A549 (cell line): ENCODE data around the gene PRKCQ. TPM values are rescaled to one million over a fixed set of nuclear protein-coding genes. Genes with fewer than 3 reads are reported as not detected.

Source experiments
- ATAC-seq, 2 experiments: fragments of 200-7000 bp in 1 of 2; fragments of >200 bp in 1 of 2; cut with Nextera tagmentation in 1 of 2; cut with Tn5 transposase in 1 of 2; 3 replicates each; pipeline versions ENCODE4 v1.8.0 to v1.9.1; 2018 to 2020; ENCODE audit warnings: mild to moderate bottlenecking in 1 of 2, moderate library complexity in 1 of 2
- CTCF ChIA-PET: fragments of 300-600 bp; sonication (Branson Sonifier 250); formaldehyde crosslinking; extraction: SDS; loops from one replicate; lab custom pipeline; 2021; ENCODE audit warnings: antibody characterized with exemption, inconsistent platforms; lab: Yijun Ruan, JAX
- POLR2A ChIA-PET: fragments of 350-600 bp; formaldehyde crosslinking; extraction: SDS; loops from one replicate; lab custom pipeline; 2021; ENCODE audit warnings: antibody characterized with exemption, inconsistent platforms; lab: Yijun Ruan, JAX
- DNase-seq, 2 experiments: peaks; one replicate each; pipeline versions ENCODE4 v3.0.0 to v3.0.0-alpha.2; 2011 to 2016; ENCODE audit warnings: low read depth in 1 of 2, low spot score in 1 of 2
- FAIRE-seq: peaks from 2 replicates; lab custom pipeline; 2011; peaks lifted over from hg19 to GRCh38; lab: Jason Lieb, UNC
- H3K27ac ChIP-seq, 2 experiments: fragments of >200 bp; sonication (Bioruptor Twin); formaldehyde crosslinking; 3 replicates each; pipeline ENCODE4 v1.5.1; 2016 to 2017
- H3K4me1 ChIP-seq: fragments of >200 bp; sonication (Bioruptor Twin); formaldehyde crosslinking; 3 replicates; pipeline ENCODE4 v1.6.1; 2016
- H3K4me2 ChIP-seq: fragments of >200 bp; sonication (Bioruptor Twin); formaldehyde crosslinking; 3 replicates; pipeline ENCODE4 v1.6.1; 2016
- H3K4me3 ChIP-seq: fragments of >200 bp; sonication (Bioruptor Twin); formaldehyde crosslinking; 3 replicates; pipeline ENCODE4 v1.5.1; 2016
- H3K9me3 ChIP-seq: fragments of >200 bp; sonication (Bioruptor Twin); formaldehyde crosslinking; 3 replicates; pipeline ENCODE4 v1.6.1; 2016
- CBX2 ChIP-seq: fragments of 200-600 bp; sonication (generic); IDR thresholded peaks from 2 replicates; pipeline ENCODE4 v1.6.1; 2016; ENCODE audit warnings: low read depth, mild to moderate bottlenecking, borderline replicate concordance
- CBX8 ChIP-seq: fragments of 200-600 bp; sonication (generic); IDR thresholded peaks from 2 replicates; pipeline ENCODE4 v1.6.1; 2016
- CEBPB ChIP-seq, 2 experiments: fragments of >200 bp in 1 of 2; sonication (Bioruptor Twin) in 1 of 2; formaldehyde crosslinking in 1 of 2; IDR thresholded peaks; 2 replicates each; pipeline ENCODE4 v1.6.1; 2012 to 2016
- CHD2 ChIP-seq: fragments of 150-350 bp; IDR thresholded peaks from 2 replicates; pipeline ENCODE4 v1.6.1; 2014; ENCODE audit warnings: low read length; ENCODE audit not compliant: partially characterized antibody
- E2F6 ChIP-seq: IDR thresholded peaks from 2 replicates; pipeline ENCODE4 v1.6.1; 2012; ENCODE audit warnings: low read depth, borderline replicate concordance
- GATA3 ChIP-seq: IDR thresholded peaks from 2 replicates; pipeline ENCODE4 v1.6.1; 2012; ENCODE audit warnings: borderline replicate concordance
- HDAC2 ChIP-seq: fragments of 200-600 bp; sonication (generic); IDR thresholded peaks from 2 replicates; pipeline ENCODE4 v1.6.1; 2016
- HEYL ChIP-seq: fragments of 250-450 bp; sonication (Bioruptor Pico); IDR thresholded peaks from 2 replicates; pipeline ENCODE4 v1.8.0; 2021; ENCODE audit warnings: mild to moderate bottlenecking, moderate library complexity
- HOXA7 ChIP-seq: fragments of 250-450 bp; sonication (Bioruptor Pico); IDR thresholded peaks from 2 replicates; pipeline ENCODE4 v1.5.0; 2020; ENCODE audit warnings: mild to moderate bottlenecking, moderate library complexity
- JUNB ChIP-seq: fragments of >200 bp; sonication (Bioruptor Twin); formaldehyde crosslinking; IDR thresholded peaks from 2 replicates; pipeline ENCODE4 v1.6.1; 2016
- KDM5A ChIP-seq: fragments of 200-600 bp; sonication (generic); IDR thresholded peaks from 2 replicates; pipeline ENCODE4 v1.6.1; 2016; ENCODE audit warnings: antibody characterized with exemption, mild to moderate bottlenecking
- MAFK ChIP-seq: fragments of 450-650 bp; IDR thresholded peaks from 2 replicates; pipeline ENCODE4 v1.6.1; 2014; ENCODE audit not compliant: partially characterized antibody
- MAX ChIP-seq: IDR thresholded peaks from 2 replicates; pipeline ENCODE4 v1.6.1; 2012
- MAZ ChIP-seq: fragments of 150-350 bp; IDR thresholded peaks from 2 replicates; pipeline ENCODE4 v1.6.1; 2014; ENCODE audit warnings: antibody characterized with exemption, low read depth, low read length, borderline replicate concordance
- MYC ChIP-seq: IDR thresholded peaks from 2 replicates; pipeline ENCODE4 v1.6.1; 2012; ENCODE audit warnings: mild to moderate bottlenecking, inconsistent platforms, low read length, improper control_type of control experiment, borderline replicate concordance
- NPAS2 ChIP-seq: fragments of 250-450 bp; sonication (Bioruptor Pico); IDR thresholded peaks from 2 replicates; pipeline ENCODE4 v1.8.0; 2022; ENCODE audit warnings: mild to moderate bottlenecking, moderate library complexity, borderline replicate concordance
- RAD21 ChIP-seq, 2 experiments: fragments of >200 bp in 1 of 2; sonication (Bioruptor Twin) in 1 of 2; formaldehyde crosslinking in 1 of 2; IDR thresholded peaks in 1 of 2; conservative IDR thresholded peaks in 1 of 2; 2 replicates in 1 of 2; 3 replicates in 1 of 2; pipeline ENCODE4 v1.6.1; 2012 to 2018; ENCODE audit warnings: inconsistent platforms in 1 of 2
- RARB ChIP-seq: fragments of 250-450 bp; sonication (Bioruptor Pico); IDR thresholded peaks from 2 replicates; pipeline ENCODE4 v1.8.0; 2021; ENCODE audit warnings: mild to moderate bottlenecking, moderate library complexity
- RFX5 ChIP-seq: fragments of 450-650 bp; IDR thresholded peaks from 2 replicates; pipeline ENCODE4 v1.7.1; 2014; ENCODE audit warnings: antibody characterized with exemption, mild to moderate bottlenecking, moderate library complexity
- RNF2 ChIP-seq: fragments of 200-600 bp; sonication (generic); IDR thresholded peaks from 2 replicates; pipeline ENCODE4 v1.6.1; 2016; ENCODE audit warnings: low read depth, mild to moderate bottlenecking, antibody characterized with exemption, moderate library complexity, borderline replicate concordance
- TP53 ChIP-seq: fragments of 250-450 bp; sonication (Bioruptor Pico); IDR thresholded peaks from 2 replicates; pipeline ENCODE4 v1.5.0; 2021; ENCODE audit warnings: mild to moderate bottlenecking, moderate library complexity
- WGBS: methylation state at CpG from one replicate; pipeline ENCODE4 v1.1.6; 2017; ENCODE audit errors: missing lambda C conversion rate; 5-methylcytosine and 5-hydroxymethylcytosine counted together
- polyA plus RNA-seq, 4 experiments: library from polyadenylated mRNA; depleted of rRNA in 3 of 4; stranded (reverse); fragments of >200 nt; fragmentation: RNase III in 1 of 4; extraction: RNeasy Plus Mini Kit Qiagen cat#74134 plus additional on column Dnase treatment in 1 of 4; gene quantifications; 2 replicates in 3 of 4; 3 replicates in 1 of 4; pipeline ENCODE4 v1.2.3, GENCODE V29; 2011 to 2017
- TF ChIP-seq, protein P1 (sequence below): fragments of 450-650 bp; IDR thresholded peaks from 2 replicates; pipeline ENCODE4 v1.6.1; 2014; ENCODE audit warnings: antibody characterized with exemption

Gene PRKCQ
- polyA plus RNA-seq, 2 of the 4 experiments (the other 2 are of a cell fraction) = 3.7 to 7.1 TPM

DNA sequence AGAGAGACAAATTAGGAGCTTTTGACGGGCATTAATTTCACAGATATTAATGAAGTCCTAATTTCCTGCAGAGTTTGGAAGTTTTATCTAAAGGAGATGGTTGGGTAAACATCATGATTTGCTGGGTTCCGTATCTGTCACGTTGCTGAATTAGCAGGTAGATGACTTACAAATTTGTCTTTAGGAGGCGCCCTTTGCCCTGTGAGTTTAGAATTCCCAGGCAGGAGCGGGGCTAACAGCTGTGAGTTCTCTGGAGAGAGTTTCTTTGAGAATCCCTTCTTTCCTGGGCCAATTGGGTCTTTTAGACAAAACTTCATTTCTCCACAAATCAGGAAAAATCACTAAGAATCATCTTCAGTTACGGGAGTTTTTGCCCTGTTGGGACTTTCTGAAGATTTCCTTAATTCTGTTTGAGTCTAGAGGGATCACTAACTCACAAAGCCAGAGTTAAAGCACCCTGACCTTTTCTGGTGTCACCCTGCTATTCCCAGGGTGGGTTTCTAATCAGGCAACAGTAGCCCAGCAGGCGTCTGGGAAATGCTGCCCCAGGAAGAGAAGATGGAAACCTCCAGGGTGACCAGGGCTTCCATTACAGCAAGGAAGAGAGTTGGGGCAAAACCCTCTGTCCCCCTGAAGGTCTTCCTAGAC lies 63.7 kb downstream of the PRKCQ start:
- TF ChIP-seq MAFK (peak; percentile 49), E2F6 (no peak)
- ATAC-seq = no peak
- ChIA-PET CTCF (interaction anchor here (0.6 to 1.1 kb wide), 2 partner anchors 10 to 12 kb away, joined by 3 read pairs; no protein-coding TSS in a partner anchor), POLR2A (no interaction called here)
- H3K4me1 ChIP-seq = no peaks in the 10 kb centered on the region
- no peak for FAIRE-seq
- 78% methylated on average over 7 of the region's 7 CpGs for WGBS
- H3K27ac ChIP-seq = no peak overlapping the region
- no peak overlapping the region for H3K4me2 ChIP-seq
- DNase-seq = no peak
- H3K4me3 ChIP-seq = no peak overlapping the region
- no peaks in the 10 kb centered on the region for H3K9me3 ChIP-seq

DNA sequence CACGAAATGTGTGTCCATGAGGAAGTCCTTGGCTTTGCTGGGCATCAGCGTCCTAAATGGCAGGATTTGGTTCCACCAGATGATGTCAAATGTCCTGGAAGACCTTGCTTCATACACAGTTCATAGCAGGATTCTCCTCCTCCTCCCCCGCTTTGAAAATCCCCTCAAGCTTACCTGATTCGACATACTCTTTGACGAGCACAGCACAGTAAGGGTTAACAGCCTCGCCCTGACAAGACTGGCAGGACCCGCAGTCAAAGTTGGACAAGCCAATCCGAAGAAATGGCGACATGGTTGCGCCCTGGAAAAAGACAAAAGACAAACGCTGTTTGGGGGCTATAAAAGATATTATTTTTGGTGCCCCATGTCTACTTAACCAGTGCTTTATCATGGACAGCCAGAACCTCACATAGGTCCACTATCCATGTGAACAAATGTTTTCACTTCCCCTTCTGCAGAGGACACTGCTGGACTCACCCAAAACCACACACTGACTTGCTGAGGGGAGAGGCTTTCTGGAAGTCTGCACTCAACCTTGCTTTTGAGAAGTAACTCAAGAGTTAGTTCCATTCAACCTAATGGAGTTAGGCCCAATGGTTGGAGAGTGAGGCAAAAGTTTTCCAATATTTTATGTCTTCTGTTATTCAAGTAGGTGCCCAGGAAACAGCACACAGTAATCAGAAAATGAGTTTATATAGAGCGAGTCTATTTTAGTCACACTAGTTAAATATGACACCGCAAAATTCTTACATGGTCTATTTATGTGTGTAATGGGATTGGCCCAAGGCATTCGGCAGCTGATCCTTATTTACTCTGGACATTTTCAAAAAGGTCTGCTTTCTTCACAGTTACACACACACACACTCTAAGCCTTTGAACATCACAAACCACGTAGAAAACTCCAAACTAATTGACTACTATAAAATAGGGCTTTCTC lies 65.0 kb downstream of the PRKCQ start:
- H3K4me2 ChIP-seq = no peak overlapping the region
- 81% methylated on average over 15 of the region's 15 CpGs for WGBS
- DNase-seq = no peak
- no peak for TF ChIP-seq CHD2
- TF ChIP-seq MAX = no peak
- TF ChIP-seq MAZ = no peak
- no peak for TF ChIP-seq KDM5A
- TF ChIP-seq, protein P1, sequence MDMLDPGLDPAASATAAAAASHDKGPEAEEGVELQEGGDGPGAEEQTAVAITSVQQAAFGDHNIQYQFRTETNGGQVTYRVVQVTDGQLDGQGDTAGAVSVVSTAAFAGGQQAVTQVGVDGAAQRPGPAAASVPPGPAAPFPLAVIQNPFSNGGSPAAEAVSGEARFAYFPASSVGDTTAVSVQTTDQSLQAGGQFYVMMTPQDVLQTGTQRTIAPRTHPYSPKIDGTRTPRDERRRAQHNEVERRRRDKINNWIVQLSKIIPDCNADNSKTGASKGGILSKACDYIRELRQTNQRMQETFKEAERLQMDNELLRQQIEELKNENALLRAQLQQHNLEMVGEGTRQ = no peak
- no peak for TF ChIP-seq GATA3
- TF ChIP-seq TP53 (CRISPR knock-in tag) = no peak
- TF ChIP-seq CBX2 = no peak
- TF ChIP-seq CEBPB (IDR thresholded peaks at IDR 0.05) = no peak
- no peak for TF ChIP-seq CBX8
- no peak for TF ChIP-seq NPAS2 (CRISPR knock-in tag)
- no peak for TF ChIP-seq HOXA7 (CRISPR knock-in tag)
- TF ChIP-seq RAD21 (conservative IDR thresholded peaks at IDR 0.05 in 1 of 2, IDR thresholded peaks at IDR 0.05 in 1 of 2) = no peak
- no peak for TF ChIP-seq RARB
- no peak for TF ChIP-seq JUNB
- TF ChIP-seq HDAC2 = no peak
- TF ChIP-seq MAFK = no peak
- no peak for TF ChIP-seq HEYL (CRISPR knock-in tag)
- no peak for TF ChIP-seq RNF2
- no peak for TF ChIP-seq RFX5
- TF ChIP-seq, all 56 proteins: peak for 0
- Histone ChIP-seq H3K4me3 (no peak overlapping the region), H3K9me3 (no peaks in the 10 kb centered on the region), H3K27ac (no peak overlapping the region), H3K4me1 (no peaks in the 10 kb centered on the region)
- ATAC-seq (no peak), FAIRE-seq (peak; percentile 59)
- POLR2A ChIA-PET = no interaction called here
- CTCF ChIA-PET = interaction anchor here (1.1 kb wide), 1 partner anchor 12 kb away, joined by 3 read pairs; no protein-coding TSS in a partner anchor

DNA sequence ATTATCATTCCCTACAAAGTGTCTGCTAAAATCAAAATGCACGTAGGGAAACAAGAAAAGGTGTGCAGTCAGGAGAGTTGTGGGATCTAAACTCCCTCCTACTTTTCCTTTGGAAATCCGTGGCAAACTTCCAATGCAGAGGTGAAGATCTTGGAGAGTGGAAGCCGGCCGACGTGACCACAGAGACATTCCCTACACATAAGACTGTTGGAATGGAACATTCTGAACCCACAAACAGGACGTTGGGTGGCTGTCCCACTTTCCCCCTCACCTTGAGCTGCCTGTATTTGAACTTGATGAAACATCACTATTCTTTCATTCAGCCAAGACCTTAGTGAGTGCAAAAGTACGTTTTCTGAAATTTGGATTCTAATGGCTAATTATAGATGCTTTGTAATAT lies 65.9 kb downstream of the PRKCQ start:
- H3K27ac ChIP-seq = no peak overlapping the region

More for the DNA sequence above, 65.9 kb downstream of the PRKCQ start:
- CTCF ChIA-PET = no interaction called here
- ATAC-seq (no peak), FAIRE-seq (no peak), DNase-seq (no peak)
- Histone ChIP-seq H3K4me3 (no peak overlapping the region), H3K9me3 (no peaks in the 10 kb centered on the region), H3K4me1 (no peaks in the 10 kb centered on the region), H3K4me2 (no peak overlapping the region)
- POLR2A ChIA-PET = no interaction called here
- TF ChIP-seq MYC = no peak
- 59% methylated on average over 7 of the region's 7 CpGs for WGBS
